GM21717 (cell line): Measurements from ENCODE around the gene RASGRF1.
"Not testable (repeated sequence)": the region's sequence is repeated elsewhere in the genome, so short reads cannot be mapped to it uniquely, and the experiment has no call there.

ENCODE experiments used
- ATAC-seq: cut with Tn5 transposase; IDR thresholded peaks from one replicate; pipeline ENCODE4 v1.9.1; 2021; ENCODE audit warnings: mild to moderate bottlenecking, moderate library complexity; ENCODE audit not compliant: unreplicated experiment

Gene RASGRF1

DNA sequence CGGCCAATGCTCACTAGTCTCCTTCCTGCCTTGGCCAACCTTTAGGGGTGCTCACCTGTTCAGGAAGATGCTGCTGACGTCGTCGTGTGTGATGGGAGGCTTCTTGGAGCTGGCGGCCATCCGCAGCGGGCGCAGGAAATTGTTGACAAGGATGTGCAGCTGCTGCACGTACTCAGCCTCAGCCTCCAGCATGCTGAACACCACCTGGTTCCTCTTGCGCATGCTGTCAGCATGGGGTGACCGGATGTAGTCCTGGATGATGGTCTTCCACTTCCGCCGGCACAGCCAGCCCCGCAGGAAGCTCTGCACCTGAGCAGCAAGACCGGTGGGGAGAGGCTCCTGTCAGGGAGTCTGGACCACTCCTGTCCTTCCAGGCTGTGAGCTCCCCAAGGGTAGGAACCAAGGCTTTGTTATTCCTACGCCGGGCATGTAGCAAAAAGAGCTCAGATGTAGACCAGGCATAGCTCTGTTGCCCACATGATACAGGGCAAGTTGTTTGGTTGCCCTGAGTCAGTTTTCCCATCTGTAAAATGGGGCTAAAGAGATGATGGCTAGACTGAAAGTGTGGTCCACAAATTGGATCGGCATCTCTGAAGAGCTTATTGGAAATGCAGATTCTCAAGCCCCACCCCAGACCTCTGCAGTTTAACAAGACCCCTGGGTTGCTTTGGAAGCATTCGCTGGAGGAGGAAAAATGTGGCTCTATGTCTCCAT is 43.7 kb downstream of the RASGRF1 start:
- ATAC-seq = no peak

DNA sequence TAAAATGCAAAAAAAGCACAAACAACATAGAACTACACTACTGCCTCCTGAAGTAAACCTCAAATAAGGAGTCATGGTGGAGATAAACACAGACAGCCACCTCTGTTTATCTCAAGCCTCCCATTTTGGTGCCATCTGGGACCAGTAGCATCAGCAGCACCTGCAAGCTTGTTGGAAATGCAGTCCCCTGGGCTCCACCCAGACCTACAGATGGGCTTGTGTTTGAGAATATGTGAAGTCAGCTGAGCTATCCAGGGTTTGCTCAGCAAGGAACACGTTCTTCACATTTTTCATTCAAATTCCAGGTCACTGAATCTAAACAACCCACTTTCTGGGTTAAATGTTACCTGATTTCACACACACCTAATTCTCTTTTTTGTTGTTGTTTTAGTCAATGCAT is 45.5 kb downstream of the RASGRF1 start:
- ATAC-seq = no peak

DNA sequence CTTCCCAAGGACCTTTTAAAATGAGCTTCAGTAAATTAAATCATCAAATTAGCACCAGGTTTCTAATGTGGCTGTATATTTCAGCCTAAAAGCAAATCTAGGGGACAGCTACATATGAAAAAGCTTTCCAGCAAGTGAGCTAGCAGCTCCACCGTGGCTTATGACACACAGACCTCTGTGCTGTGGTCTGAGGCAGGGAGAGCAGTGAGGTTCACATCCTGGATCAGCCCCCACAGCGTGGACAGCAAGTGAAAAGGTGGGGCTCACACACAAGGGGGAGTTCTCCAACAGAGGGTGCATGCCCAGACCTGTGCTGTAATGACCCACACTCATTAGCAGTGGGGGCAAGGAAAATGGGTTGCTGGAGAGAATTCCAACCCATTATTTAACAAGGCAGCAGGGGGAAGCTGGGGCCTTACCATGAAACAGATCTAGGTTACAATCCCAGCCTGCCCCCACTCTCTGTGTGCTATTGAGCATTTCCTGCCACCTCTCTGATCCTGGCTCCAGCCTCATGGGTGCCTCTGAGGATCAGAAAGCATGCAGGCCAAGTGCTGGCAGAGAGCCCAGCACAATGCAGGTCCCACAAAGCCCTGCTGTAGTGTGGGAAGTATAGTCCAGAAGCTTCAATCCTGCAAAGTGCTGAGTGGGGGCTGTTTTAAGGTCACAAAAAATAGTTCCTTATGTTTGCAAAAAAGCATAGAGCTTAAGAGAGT is 48.2 kb downstream of the RASGRF1 start:
- no peak for ATAC-seq

DNA sequence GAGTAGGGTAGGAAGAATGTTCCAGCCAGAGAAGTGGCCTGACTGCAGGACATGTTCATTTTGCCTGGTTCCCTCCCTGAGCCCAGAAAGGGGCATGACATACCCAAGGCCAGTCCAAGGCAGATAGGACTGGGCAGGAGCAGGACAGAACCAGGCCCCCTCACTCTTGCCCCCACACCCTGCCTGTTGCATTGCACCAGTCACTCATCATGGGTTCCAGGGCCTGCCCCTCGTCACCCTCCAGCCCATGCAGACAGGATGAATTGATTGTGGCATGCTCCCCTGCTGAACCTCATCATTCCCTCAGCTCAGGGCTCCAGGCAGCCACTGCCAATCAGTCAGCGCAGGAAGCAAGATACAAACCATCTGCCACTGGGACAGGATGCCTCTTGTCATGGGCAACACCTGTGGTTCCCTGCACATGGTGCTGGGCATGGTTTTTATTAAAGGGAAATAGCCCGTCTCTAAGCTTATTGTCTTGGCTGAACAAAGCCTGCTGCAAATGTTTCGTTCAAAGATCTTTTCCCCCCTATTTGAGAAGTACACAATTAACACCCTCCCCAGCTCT is 48.9 kb downstream of the RASGRF1 start:
- no peak for ATAC-seq

DNA sequence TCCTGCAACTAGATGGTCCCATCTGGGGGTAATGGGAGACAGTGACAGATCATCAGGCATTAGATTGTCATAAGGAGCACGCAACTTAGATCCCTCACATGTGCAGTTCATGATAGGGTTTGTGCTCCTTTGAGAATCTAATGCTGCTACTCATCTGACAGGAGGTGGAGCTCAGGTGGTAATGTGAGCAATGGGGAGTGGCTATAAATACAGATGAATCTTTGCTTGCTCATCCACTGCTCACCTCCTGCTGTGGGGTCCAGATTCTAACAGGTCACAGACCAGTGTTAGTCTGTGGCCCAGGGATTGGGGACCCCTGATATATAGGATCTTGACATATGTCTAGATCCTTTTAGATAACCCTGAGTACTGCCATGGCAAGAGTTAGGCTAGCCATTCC is 52.7 kb downstream of the RASGRF1 start:
- ATAC-seq = no peak

DNA sequence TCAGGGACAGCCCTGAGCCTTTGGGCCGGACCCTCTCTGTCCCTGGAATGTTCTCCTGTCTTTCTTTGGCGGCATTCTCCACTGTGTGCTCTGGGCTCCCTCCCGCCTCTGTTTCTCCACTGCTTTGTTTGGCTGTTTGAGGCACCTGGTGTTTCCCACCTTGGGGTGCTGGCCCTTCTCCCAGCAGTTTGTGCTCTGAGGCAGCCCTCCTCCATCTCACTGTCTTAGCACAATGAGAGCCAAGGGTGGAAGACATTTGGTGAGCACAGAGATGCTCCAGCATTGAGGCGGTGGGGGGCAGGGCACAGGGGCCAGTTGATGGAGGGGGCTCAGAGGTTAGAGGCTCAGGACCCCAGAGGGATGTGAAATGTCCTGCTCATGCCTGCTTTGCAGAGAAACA is 54.3 kb downstream of the RASGRF1 start:
- no peak for ATAC-seq

DNA sequence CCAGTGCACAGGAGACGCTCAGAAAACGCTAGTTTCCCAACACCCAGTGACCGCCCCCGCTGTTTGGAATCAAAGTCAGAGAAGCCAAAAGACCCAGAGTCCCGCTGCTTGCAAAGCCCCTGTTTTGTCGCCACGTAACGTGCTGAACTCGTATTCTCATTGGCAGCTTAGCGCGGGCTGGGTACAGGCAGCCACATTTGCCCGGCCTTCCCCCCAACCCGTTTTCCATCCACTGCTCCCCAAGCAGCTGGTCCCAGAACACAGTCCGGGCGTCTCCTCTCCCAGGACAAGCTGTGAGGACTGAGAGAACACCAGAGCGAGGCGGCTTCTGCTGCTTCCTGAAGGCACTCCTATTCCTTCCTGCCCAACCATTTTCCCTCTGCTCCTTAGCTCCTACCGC is 54.8 kb downstream of the RASGRF1 start:
- no peak for ATAC-seq

DNA sequence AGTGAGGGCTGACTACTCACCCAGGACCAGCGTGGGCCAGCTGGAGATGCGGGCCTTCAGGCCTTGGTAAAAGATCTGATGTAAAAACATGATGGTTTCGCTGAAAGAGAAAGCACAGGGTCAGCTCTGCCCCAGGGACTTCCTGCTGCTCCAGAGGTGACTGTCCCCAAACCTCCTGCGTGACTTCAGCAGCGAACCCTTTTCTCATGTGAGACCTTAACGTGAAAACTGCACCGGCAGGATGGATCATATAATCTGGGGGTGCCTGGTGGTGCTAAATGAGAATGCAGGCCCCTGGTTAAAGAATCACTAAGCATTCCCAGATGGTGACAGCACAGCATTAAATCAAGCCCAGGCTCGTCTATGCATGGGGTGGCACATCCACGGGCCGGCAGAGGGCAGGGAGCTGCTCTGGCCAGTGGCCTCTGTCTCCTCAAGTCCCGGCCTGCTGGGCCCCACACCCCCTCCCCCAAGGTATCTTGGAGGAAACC is 55.4 kb downstream of the RASGRF1 start:
- no peak for ATAC-seq

DNA sequence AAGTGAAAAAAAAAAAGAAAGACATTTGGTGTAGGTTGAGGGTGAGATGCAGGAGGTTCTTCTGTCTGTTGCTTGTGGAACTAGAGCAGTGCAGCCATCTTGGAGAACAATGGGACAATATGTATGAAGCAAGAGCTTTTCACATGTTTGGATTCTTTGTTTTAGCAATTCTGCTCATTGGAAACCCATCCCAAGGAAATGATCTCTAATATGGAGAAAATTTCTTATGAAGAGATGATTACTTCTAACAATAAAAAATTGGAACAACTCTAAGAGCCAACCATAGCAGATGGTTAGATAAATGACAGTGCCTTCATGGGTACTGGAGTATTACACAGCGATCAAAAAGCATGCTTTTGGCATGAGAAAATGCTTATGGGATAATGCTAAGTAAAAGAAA is 56.3 kb downstream of the RASGRF1 start:
- no peak for ATAC-seq

DNA sequence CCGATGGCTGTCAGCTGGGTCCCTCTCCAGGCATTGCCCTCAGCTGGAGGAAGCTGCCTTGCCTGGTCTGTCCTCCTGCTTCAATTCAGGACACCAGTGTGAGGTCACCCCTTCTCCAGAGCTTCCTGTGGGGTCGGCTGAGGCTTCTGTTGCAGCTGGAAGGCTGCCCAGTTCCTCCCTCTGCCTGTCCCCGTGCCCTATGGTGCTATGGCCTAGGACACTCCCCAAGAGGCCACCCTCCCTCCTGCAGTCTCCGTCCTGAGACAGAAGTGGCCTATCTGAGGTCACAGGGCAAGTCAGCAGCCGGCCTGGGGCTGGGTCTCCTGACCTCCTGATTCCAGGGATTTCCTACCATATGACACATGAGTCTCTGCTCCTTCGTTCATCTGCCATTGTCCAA is 57.9 kb downstream of the RASGRF1 start:
- ATAC-seq = no peak

DNA sequence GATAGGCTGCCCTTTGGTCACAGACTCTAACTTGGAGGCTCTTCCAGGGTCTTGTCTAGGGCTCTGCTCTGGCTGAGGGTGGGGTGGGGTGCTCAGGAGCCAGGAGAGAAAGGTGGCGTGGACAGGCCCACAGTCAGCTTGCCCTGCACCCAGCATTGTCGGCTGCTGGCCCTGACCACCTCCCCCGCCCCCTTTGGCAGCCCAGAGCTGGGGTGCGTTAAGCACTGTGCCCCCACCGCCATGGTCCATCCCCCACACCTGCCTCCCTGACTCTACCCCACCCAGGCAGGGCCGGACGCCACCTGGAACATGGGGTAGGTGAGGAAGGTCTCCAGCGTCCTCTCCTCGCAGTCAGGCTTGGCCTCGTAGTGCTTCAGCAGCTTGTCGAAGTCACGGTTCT is 58.8 kb downstream of the RASGRF1 start:
- ATAC-seq = no peak

DNA sequence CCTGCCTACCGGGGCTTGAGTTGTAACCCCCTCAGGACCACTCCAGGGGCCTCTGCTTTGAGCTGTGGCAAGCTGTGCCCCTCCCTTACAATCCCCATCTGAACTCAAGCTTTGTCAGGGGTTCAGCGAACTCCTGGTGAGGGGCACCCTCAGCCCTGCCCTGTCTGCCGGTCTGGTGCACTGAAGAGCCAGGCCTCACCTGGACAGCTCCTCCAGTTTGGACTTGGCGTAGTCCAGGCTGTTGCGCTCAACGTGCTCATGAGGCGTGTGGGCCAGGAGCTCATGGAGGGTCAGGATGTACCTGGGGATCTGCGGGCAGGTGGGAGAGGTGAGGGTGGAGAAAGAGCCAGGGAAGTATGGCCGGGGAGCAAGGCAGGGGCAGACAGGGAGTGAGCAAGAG is 59.4 kb downstream of the RASGRF1 start:
- no peak for ATAC-seq

DNA sequence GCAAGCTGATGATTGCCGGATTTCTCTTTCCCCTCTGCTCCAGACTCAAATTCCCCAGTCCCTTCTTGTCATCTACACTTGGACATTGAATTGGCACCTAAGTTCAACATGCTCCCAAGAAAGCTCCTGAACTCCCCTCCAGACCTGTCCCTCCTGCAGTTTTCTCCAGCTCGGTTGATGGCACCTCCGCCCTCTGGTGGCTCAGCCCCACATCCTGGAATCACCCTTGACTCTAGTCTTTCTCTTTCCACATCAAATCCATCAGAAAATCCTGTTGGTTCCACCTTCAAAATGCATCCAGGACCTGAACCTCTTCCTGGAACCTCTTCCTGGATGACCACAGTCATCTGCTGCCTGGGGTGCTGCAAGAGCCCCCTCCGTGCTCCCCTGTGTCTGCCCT is 60.1 kb downstream of the RASGRF1 start:
- no peak for ATAC-seq

DNA sequence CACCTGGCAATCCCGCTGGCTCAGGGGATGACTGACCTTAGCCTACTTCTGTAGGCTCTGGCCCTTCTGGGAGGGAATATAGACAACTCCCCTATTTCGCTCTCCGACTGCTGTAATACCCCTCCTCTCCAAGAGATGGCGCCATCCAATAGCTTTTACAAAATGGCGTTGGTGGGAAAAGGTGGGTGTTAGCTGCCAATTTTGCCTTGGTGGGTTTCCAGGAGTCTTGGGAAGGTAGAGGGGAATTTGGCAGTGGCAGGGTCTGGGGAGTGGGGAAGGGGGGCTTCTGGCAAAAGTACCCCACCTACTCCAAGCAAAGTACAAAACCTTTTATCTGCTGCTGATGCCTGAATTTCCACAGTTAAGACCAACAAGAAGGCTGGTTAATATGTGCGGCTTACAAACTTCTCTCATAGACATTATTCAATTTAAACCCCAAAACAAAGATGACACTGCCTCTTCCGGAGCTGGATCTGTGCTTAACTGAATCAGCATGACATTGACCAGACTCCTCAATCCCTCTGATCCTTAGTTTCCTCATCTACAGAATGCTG is 62.1 kb downstream of the RASGRF1 start:
- ATAC-seq = no peak

DNA sequence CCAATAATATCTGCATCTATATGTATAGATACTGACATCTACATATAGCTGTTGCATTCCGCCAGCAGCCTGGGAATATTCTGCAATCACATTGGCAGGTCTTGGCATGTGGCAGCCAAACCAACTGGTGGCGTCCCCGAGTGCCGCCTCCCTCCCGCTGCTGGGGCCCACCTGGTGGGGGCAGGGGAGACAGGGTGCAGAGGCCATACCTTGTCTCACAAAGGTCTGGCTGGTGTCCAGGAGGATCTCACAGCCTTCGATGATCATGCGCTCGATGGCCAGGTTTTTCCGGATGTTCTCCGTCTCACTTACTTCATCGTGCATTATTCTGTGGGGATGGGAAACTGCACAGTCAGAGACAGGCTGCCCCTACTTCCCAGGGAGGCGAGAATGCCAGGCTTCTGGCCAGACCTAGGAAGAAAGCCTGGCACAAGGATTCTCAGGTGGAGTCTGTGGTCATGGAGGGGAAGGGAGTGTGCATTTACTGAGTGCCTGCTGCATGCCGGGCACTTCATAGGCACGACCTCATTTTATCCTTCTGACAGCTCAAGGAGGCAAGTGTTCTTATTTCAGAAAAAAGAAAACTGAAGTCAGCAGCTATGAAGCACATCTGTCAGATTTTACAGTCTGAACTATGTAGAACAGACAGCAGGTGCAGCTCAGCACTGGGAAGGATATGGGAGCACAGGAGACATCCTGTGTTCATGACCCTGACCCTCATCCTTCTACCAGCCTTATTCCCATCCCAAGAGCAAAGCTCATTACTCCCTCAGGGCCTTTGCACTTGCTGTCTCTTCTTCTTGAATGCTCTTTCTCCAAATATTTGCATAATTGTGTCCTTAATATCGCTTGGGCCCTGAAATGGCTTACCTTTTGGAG is 62.8 kb downstream of the RASGRF1 start:
- ATAC-seq = no peak

DNA sequence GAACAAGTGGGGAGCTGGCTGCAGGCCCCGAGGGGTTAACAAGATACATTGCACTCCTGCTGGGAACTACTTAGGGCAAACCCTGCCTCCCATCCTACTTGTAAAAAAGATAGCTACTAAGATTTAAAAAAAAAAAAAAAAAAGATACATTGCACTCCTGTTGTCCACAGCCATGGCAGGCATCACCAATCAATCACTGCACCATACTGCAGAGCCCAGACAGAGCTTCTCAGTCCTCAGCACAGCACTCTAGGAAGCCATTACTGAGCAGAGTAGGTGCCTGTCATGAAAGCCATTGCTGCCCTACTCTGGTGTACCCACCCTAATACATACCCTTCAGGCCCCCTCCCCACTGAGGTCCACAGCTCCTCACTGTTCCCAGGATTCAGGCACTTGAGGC is 64.8 kb downstream of the RASGRF1 start:
- ATAC-seq = no peak

DNA sequence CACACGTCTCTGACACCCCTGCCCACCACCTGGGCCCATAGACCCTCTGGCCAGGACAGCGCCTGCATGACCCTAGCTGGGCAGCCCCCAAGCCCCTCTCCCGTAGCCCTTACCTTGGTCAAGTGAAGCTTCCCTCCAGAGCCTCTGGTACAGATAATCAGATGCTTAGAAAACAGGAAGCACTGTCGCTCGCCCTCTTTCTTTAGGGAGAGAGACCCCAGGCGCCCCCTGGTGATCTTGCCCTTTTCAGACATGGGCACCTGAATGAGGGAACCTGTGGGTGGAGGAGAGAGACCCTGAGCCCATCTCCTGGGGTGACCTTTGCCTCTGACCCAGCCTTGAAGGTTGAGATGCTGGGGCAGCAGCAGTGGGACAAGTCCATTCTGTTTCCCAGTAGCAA is 65.4 kb downstream of the RASGRF1 start:
- no peak for ATAC-seq

DNA sequence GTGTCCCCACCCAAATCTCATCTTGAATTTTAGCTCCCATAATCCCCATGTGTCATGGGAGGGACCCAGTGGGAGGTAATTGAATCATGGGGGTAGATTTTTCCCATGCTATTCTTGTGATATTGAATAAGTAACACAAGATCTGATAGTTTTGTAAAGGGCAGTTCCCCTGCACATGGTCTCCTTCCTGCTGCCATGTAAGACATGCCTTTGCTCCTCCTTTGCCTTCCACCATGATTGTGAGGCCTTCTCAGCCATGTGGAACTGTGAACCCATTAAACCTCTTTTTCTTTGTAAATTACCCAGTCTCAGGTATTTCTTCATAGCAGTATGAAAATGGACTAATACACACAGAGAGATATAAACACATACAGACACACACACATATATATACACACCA is 66.1 kb downstream of the RASGRF1 start:
- not testable (repeated sequence) for ATAC-seq

DNA sequence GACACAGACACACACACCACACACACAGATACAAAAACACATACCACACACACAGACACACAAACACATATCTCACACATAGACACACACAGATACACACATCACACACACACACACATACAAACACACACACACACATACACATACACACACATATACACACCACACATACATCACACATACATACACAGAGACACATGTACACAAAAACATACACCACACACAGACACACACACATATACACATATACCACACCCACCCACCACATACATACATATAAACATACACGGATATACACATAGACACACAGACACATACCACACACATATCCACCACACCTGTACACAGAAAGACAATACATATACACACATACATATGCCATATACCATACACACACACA is 66.7 kb downstream of the RASGRF1 start:
- no peak for ATAC-seq

DNA sequence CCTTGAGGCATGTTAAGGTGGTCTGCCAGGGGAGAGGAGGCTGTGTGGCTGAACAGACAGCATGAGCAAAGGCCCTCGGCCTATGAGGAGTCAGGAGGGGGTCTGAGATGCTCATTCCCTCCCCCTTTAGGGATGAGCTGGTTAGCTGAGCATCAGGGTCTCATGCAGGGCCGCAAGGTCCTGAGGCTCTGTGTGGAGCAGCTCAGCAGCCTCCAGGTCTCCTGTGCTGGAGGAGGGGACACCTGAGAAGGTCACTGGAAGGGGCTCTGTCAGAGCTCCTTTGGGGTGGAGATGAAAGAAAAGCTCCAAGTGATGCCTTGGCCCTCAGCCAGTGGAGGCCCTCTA is 67.1 kb downstream of the RASGRF1 start:
- no peak for ATAC-seq

DNA sequence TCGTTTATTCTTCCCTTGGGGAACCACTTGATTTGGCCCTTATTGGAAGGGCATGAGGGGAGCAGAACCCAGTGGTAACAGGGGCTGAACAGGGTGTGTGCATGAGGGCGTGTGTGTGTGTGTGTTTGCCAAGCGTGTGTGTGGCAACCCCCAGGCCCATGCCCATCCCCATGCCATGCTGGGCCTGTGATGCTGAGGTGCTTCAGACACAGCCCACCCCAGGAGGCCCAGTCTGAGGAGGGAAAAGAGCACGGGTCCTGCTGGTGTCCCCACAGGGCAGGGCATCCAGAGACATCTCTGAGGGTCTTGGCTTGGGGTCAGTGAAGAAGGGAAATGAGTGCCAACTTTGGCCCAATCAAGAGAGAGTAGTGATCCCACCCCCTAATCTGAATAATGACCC is 71.6 kb downstream of the RASGRF1 start:
- ATAC-seq = no peak
